Activated CD4-positive, alpha-beta T cell treated with anti-CD3 and anti-CD28 coated beads for 4 hours (primary cell): ENCODE results near the gene DAPK1.

Experiments used
- DNase-seq, 2 donors: peaks; one replicate each; pipeline ENCODE4 v3.0.0-alpha.2; 2020

Gene DAPK1

GRCh38 chr9:87595610-87596009, 97.9 kb downstream of the DAPK1 start:
- no peak for DNase-seq

GRCh38 chr9:87596862-87597261, 99.2 kb downstream of the DAPK1 start:
- DNase-seq: no peak

GRCh38 chr9:87597710-87598443, 100.2 kb downstream of the DAPK1 start:
- no peak for DNase-seq

- DNase-seq: no peak
These were observed 102.4 kb downstream of the DAPK1 start for GRCh38 chr9:87599901-87600610.

GRCh38 chr9:87601176-87601575, 103.5 kb downstream of the DAPK1 start:
- DNase-seq: no peak

- no peak for DNase-seq
These were observed 103.9 kb downstream of the DAPK1 start for GRCh38 chr9:87601595-87601994.

GRCh38 chr9:87602933-87603643, 105.4 kb downstream of the DAPK1 start:
- no peak for DNase-seq

- no peak for DNase-seq
These were observed 106.3 kb downstream of the DAPK1 start for GRCh38 chr9:87603854-87604490.

GRCh38 chr9:87604886-87605588, 107.4 kb downstream of the DAPK1 start:
- no peak for DNase-seq

- no peak for DNase-seq
These were observed 108.0 kb downstream of the DAPK1 start for GRCh38 chr9:87605676-87606075.

- no peak for DNase-seq
These were observed 109.3 kb downstream of the DAPK1 start for GRCh38 chr9:87606841-87607521.

- no peak for DNase-seq
These were observed 110.2 kb downstream of the DAPK1 start for GRCh38 chr9:87607859-87608258.

- DNase-seq: no peak
These were observed 111.3 kb downstream of the DAPK1 start for GRCh38 chr9:87609002-87609401.

- DNase-seq: no peak
These were observed 111.8 kb downstream of the DAPK1 start for GRCh38 chr9:87609486-87609885.

- DNase-seq: no peak
These were observed 112.8 kb downstream of the DAPK1 start for GRCh38 chr9:87610200-87611155.

GRCh38 chr9:87611776-87612175, 114.1 kb downstream of the DAPK1 start:
- no peak for DNase-seq

- DNase-seq: no peak
These were observed 114.9 kb downstream of the DAPK1 start for GRCh38 chr9:87612536-87612935.

- no peak for DNase-seq
These were observed 115.8 kb downstream of the DAPK1 start for GRCh38 chr9:87613265-87614111.

- DNase-seq: no peak
These were observed 116.7 kb downstream of the DAPK1 start for GRCh38 chr9:87614397-87614796.

GRCh38 chr9:87615136-87615535, 117.5 kb downstream of the DAPK1 start:
- no peak for DNase-seq
